ENCODE data around the gene CTU2. TPM values are rescaled to one million over a fixed set of nuclear protein-coding genes. Genes with fewer than 3 reads are reported as not detected.

The CTU2 gene
- total and polyA plus RNA-seq, 2 of the 8 experiments (the other 6 are each of a cell fraction or from before 2014, with no cell fraction given) = 32.7 to 42.9 TPM

- 95% methylated on average over 13 of the region's 16 CpGs; no CpG with 5 or more reads in 1 of the 2 experiments for WGBS, 2 experiments (ENCODE audit: extremely low coverage in 1 of 2, insufficient coverage in 1 of 2, insufficient read length in 1 of 2, insufficient replicate concordance in 2 of 2, low coverage in 1 of 2, low lambda C conversion rate in 2 of 2, missing lambda C conversion rate in 1 of 2)
- Histone ChIP-seq H3K36me3 (ENCODE audit: control insufficient read depth in 2 of 4, insufficient read depth in 4 of 4, low read length in 3 of 4) (peaks cover 0 to 15% (median 4%) of the 10 kb centered on the region in 4 experiments; a peak in 4 of 8 replicates), H3K4me3 (ENCODE audit: extremely low read depth in 1 of 4, insufficient read depth in 2 of 4, low read depth in 3 of 4, low read length in 4 of 4) (no peak overlapping the region), H3K23me2 (ENCODE audit: low read depth, low read length) (no peaks in the 10 kb centered on the region), H2AK5ac (ENCODE audit: low read depth, low read length) (no peak overlapping the region), H4K91ac (replicated peaks; ENCODE audit: insufficient read length, low read length) (no peak overlapping the region), H2BK15ac (ENCODE audit: low read length) (no peak overlapping the region), H3K18ac (ENCODE audit: extremely low read depth, low read length) (no peak overlapping the region), H3K4me2 (ENCODE audit: insufficient read depth in 1 of 2, low read depth in 2 of 2, low read length in 2 of 2) (no peak overlapping the region), H2BK120ac (replicated peaks; ENCODE audit: low read depth, low read length) (no peak overlapping the region), H3K56ac (replicated peaks; ENCODE audit: insufficient read length, low read depth, low read length) (no peak overlapping the region), H4K5ac (ENCODE audit: insufficient read length, low read depth, low read length) (no peak overlapping the region), H3K4me1 (replicated peaks in 1 of 4; ENCODE audit: control insufficient read depth in 3 of 4, insufficient read depth in 4 of 4, low read length in 3 of 4) (no peaks in the 10 kb centered on the region), H3K23ac (ENCODE audit: insufficient read length) (no peak overlapping the region), H2BK12ac (ENCODE audit: low read depth, low read length) (no peak overlapping the region), H4K8ac (ENCODE audit: extremely low read depth, insufficient read depth, low read length) (no peak overlapping the region), H4K20me1 (replicated peaks in 1 of 2; ENCODE audit: control insufficient read depth in 1 of 2, insufficient read depth in 2 of 2, low read length in 2 of 2) (peaks cover 2 to 4% of the 10 kb centered on the region in 2 experiments), H3K79me2 (ENCODE audit: control insufficient read depth in 1 of 2, insufficient read depth in 2 of 2, low read length in 2 of 2) (peaks cover 0 to 6% of the 10 kb centered on the region in 2 experiments; a peak in 1 of 4 replicates), H3K4ac (replicated peaks; ENCODE audit: insufficient read length, low read depth, low read length) (no peak overlapping the region), H3K14ac (ENCODE audit: insufficient read length) (no peak overlapping the region), H3K27me3 (replicated peaks in 1 of 4; ENCODE audit: control insufficient read depth in 3 of 4, extremely low read depth in 1 of 4, insufficient read depth in 3 of 4, low read length in 3 of 4) (no peaks in the 10 kb centered on the region), H2BK5ac (ENCODE audit: low read depth, low read length) (no peak overlapping the region), H3K9me3 (ENCODE audit: insufficient read depth in 2 of 2, low read depth in 1 of 2, low read length in 1 of 2) (no peaks in the 10 kb centered on the region), H2AFZ (ENCODE audit: low read length) (no peak overlapping the region), H2BK20ac (ENCODE audit: low read length) (no peak overlapping the region), H3K27ac (ENCODE audit: low read depth, low read length) (no peak overlapping the region), H3K79me1 (ENCODE audit: low read depth, low read length) (peaks cover 7% of the 10 kb centered on the region; the same call in 1 of the 2 replicates), H3K9ac (replicated peaks in 1 of 4; ENCODE audit: extremely low read depth in 1 of 4, low read depth in 3 of 4, low read length in 3 of 4) (no peak overlapping the region)
- FAIRE-seq (no peak), DNase-seq (ENCODE audit: low read depth in 1 of 2, low spot score in 2 of 2) (no peak)
- POLR2A ChIA-PET (ENCODE audit: partially characterized antibody) = interaction anchor here (0.6 kb wide), 1 partner anchor 61 kb away, joined by 3 read pairs; the partner anchor contains the start of gene IL17C
- CTCF ChIA-PET (ENCODE audit: partially characterized antibody) = interaction anchor here (1.2 to 6.5 kb wide), 4 partner anchors 9 to 28 kb away, joined by 4 to 37 read pairs (median 5); no protein-coding TSS in a partner anchor
- TF ChIP-seq RNF2 (IDR thresholded peaks at IDR 0.05; ENCODE audit: borderline replicate concordance, low read depth, low read length, missing control alignments, poor library complexity, severe bottlenecking) (no peak), CREB1 (IDR thresholded peaks at IDR 0.05) (no peak), GABPA (IDR thresholded peaks at IDR 0.05; ENCODE audit: borderline replicate concordance, insufficient read depth, low read length) (no peak), RAD21 (IDR thresholded peaks at IDR 0.05 in 1 of 2, conservative IDR thresholded peaks at IDR 0.05 in 1 of 2; ENCODE audit: low read depth in 2 of 2, low read length in 2 of 2) (no peak), SRF (IDR thresholded peaks at IDR 0.05; ENCODE audit: low read depth, low read length) (no peak), SAP30 (IDR thresholded peaks at IDR 0.05; ENCODE audit: insufficient read depth, insufficient replicate concordance, low read length) (no peak), KDM1A (IDR thresholded peaks at IDR 0.05; ENCODE audit: borderline replicate concordance, low read length) (no peak), KDM5A (IDR thresholded peaks at IDR 0.05; ENCODE audit: low read length) (no peak), SIRT6 (IDR thresholded peaks at IDR 0.05; ENCODE audit: low read length) (no peak), YY1 (IDR thresholded peaks at IDR 0.05; ENCODE audit: low read depth, low read length) (no peak), ZNF274 (IDR thresholded peaks at IDR 0.05; ENCODE audit: borderline replicate concordance, extremely low read depth, low read length) (no peak), MAFK (IDR thresholded peaks at IDR 0.05; ENCODE audit: low read depth, low read length) (no peak), TBP (IDR thresholded peaks at IDR 0.05; ENCODE audit: low read depth, low read length) (no peak), EP300 (IDR thresholded peaks at IDR 0.05; ENCODE audit: borderline replicate concordance in 1 of 2, low read depth in 2 of 2, low read length in 2 of 2) (no peak)
Observed at GRCh38 chr16:88699180-88699579, 7.1 kb upstream of the CTU2 start.

All from H1 (cell line).